ENCODE data around the gene ANKH. TPM values are rescaled to one million over a fixed set of nuclear protein-coding genes. Genes with fewer than 3 reads are reported as not detected.

The ANKH gene
- polyA plus RNA-seq, 1 donor, result 85.6 TPM

GRCh38 chr5:14679595-14679994 lies 192.0 kb downstream of the ANKH start:
- DNase-seq, result no peak
- Histone ChIP-seq H3K27me3 (ENCODE audit: control insufficient read depth, insufficient read depth, low read length) (no peaks in the 10 kb centered on the region), H3K4me1 (ENCODE audit: control insufficient read depth, insufficient read depth, low read length) (no peaks in the 10 kb centered on the region), H3K4me3 (ENCODE audit: low read length) (no peak overlapping the region), H3K9me3 (ENCODE audit: control insufficient read depth, low read depth, low read length) (no peaks in the 10 kb centered on the region), H3K27ac (ENCODE audit: low read length) (no peak overlapping the region), H3K36me3 (ENCODE audit: control insufficient read depth, insufficient read depth, low read length) (peaks cover 61% of the 10 kb centered on the region)
- no CpG with 5 or more reads among the region's 1 CpG for WGBS (ENCODE audit: insufficient coverage, low lambda C conversion rate)

- H3K36me3 ChIP-seq (ENCODE audit: control insufficient read depth, insufficient read depth, low read length), result peaks cover 62% of the 10 kb centered on the region
These were observed 192.7 kb downstream of the ANKH start for GRCh38 chr5:14678773-14679334.

GRCh38 chr5:14676320-14676719 lies 195.3 kb downstream of the ANKH start:
- Histone ChIP-seq H3K4me3 (ENCODE audit: low read length) (no peak overlapping the region), H3K36me3 (ENCODE audit: control insufficient read depth, insufficient read depth, low read length) (peaks cover 43% of the 10 kb centered on the region), H3K4me1 (ENCODE audit: control insufficient read depth, insufficient read depth, low read length) (peaks cover 15% of the 10 kb centered on the region), H3K27me3 (ENCODE audit: control insufficient read depth, insufficient read depth, low read length) (no peaks in the 10 kb centered on the region), H3K9me3 (ENCODE audit: control insufficient read depth, low read depth, low read length) (no peaks in the 10 kb centered on the region), H3K27ac (ENCODE audit: low read length) (no peak overlapping the region)
- no CpG with 5 or more reads among the region's 3 CpGs for WGBS (ENCODE audit: insufficient coverage, low lambda C conversion rate)
- DNase-seq, result peak in 1 of 2 donors; percentile 25

More at GRCh38 chr5:14678773-14679334, 192.7 kb downstream of the ANKH start:
- Histone ChIP-seq H3K27ac (ENCODE audit: low read length) (no peak overlapping the region), H3K4me3 (ENCODE audit: low read length) (no peak overlapping the region), H3K27me3 (ENCODE audit: control insufficient read depth, insufficient read depth, low read length) (no peaks in the 10 kb centered on the region), H3K4me1 (ENCODE audit: control insufficient read depth, insufficient read depth, low read length) (no peaks in the 10 kb centered on the region), H3K9me3 (ENCODE audit: control insufficient read depth, low read depth, low read length) (no peaks in the 10 kb centered on the region)
- DNase-seq, result no peak
- WGBS (ENCODE audit: insufficient coverage, low lambda C conversion rate), result no CpG with 5 or more reads among the region's 5 CpGs

GRCh38 chr5:14675865-14676300 lies 195.7 kb downstream of the ANKH start:
- Histone ChIP-seq H3K9me3 (ENCODE audit: control insufficient read depth, low read depth, low read length) (no peaks in the 10 kb centered on the region), H3K36me3 (ENCODE audit: control insufficient read depth, insufficient read depth, low read length) (peaks cover 40% of the 10 kb centered on the region), H3K4me3 (ENCODE audit: low read length) (no peak overlapping the region), H3K4me1 (ENCODE audit: control insufficient read depth, insufficient read depth, low read length) (peaks cover 15% of the 10 kb centered on the region), H3K27me3 (ENCODE audit: control insufficient read depth, insufficient read depth, low read length) (no peaks in the 10 kb centered on the region), H3K27ac (ENCODE audit: low read length) (no peak overlapping the region)
- WGBS (ENCODE audit: insufficient coverage, low lambda C conversion rate), result no CpG with 5 or more reads among the region's 6 CpGs
- no peak for DNase-seq

GRCh38 chr5:14674983-14675854 lies 196.4 kb downstream of the ANKH start:
- WGBS (ENCODE audit: insufficient coverage, low lambda C conversion rate), result no CpG with 5 or more reads among the region's 8 CpGs
- Histone ChIP-seq H3K4me1 (ENCODE audit: control insufficient read depth, insufficient read depth, low read length) (peaks cover 15% of the 10 kb centered on the region), H3K4me3 (ENCODE audit: low read length) (no peak overlapping the region), H3K27me3 (ENCODE audit: control insufficient read depth, insufficient read depth, low read length) (no peaks in the 10 kb centered on the region), H3K27ac (ENCODE audit: low read length) (no peak overlapping the region), H3K9me3 (ENCODE audit: control insufficient read depth, low read depth, low read length) (no peaks in the 10 kb centered on the region), H3K36me3 (ENCODE audit: control insufficient read depth, insufficient read depth, low read length) (peaks cover 33% of the 10 kb centered on the region)
- DNase-seq, result no peak

- H3K9me3 ChIP-seq (ENCODE audit: control insufficient read depth, low read depth, low read length), result no peaks in the 10 kb centered on the region
- H3K4me1 ChIP-seq (ENCODE audit: control insufficient read depth, insufficient read depth, low read length), result peaks cover 16% of the 10 kb centered on the region
- DNase-seq, result no peak
- no peak overlapping the region for H3K4me3 ChIP-seq (ENCODE audit: low read length)
- no peaks in the 10 kb centered on the region for H3K27me3 ChIP-seq (ENCODE audit: control insufficient read depth, insufficient read depth, low read length)
- H3K27ac ChIP-seq (ENCODE audit: low read length), result no peak overlapping the region
- peaks cover 23% of the 10 kb centered on the region for H3K36me3 ChIP-seq (ENCODE audit: control insufficient read depth, insufficient read depth, low read length)
- 90% methylated on average over 3 of the region's 3 CpGs for WGBS (ENCODE audit: insufficient coverage, low lambda C conversion rate)
These were observed 198.1 kb downstream of the ANKH start for GRCh38 chr5:14673443-14673842.

- WGBS (ENCODE audit: insufficient coverage, low lambda C conversion rate), result 40% methylated on average over 1 of the region's 9 CpGs
- no peaks in the 10 kb centered on the region for H3K27me3 ChIP-seq (ENCODE audit: control insufficient read depth, insufficient read depth, low read length)
- peaks cover 22% of the 10 kb centered on the region for H3K4me1 ChIP-seq (ENCODE audit: control insufficient read depth, insufficient read depth, low read length)
- peak overlapping the region; percentile 44 for H3K27ac ChIP-seq (ENCODE audit: low read length)
- no peak overlapping the region for H3K4me3 ChIP-seq (ENCODE audit: low read length)
- H3K9me3 ChIP-seq (ENCODE audit: control insufficient read depth, low read depth, low read length), result no peaks in the 10 kb centered on the region
- DNase-seq, result peak in 1 of 2 donors; percentile 21
- peaks cover 17% of the 10 kb centered on the region for H3K36me3 ChIP-seq (ENCODE audit: control insufficient read depth, insufficient read depth, low read length)
These were observed 198.8 kb downstream of the ANKH start for GRCh38 chr5:14672484-14673394.

GRCh38 chr5:14672082-14672481 lies 199.5 kb downstream of the ANKH start:
- Histone ChIP-seq H3K4me3 (ENCODE audit: low read length) (no peak overlapping the region), H3K27me3 (ENCODE audit: control insufficient read depth, insufficient read depth, low read length) (no peaks in the 10 kb centered on the region), H3K36me3 (ENCODE audit: control insufficient read depth, insufficient read depth, low read length) (peaks cover 17% of the 10 kb centered on the region), H3K4me1 (ENCODE audit: control insufficient read depth, insufficient read depth, low read length) (peaks cover 22% of the 10 kb centered on the region), H3K27ac (ENCODE audit: low read length) (no peak overlapping the region), H3K9me3 (ENCODE audit: control insufficient read depth, low read depth, low read length) (no peaks in the 10 kb centered on the region)
- DNase-seq, result no peak
- WGBS (ENCODE audit: insufficient coverage, low lambda C conversion rate), result no CpG with 5 or more reads among the region's 4 CpGs

- no peak overlapping the region for H3K4me3 ChIP-seq (ENCODE audit: low read length)
- no peak overlapping the region for H3K27ac ChIP-seq (ENCODE audit: low read length)
- DNase-seq, result no peak
- peaks cover 13% of the 10 kb centered on the region for H3K36me3 ChIP-seq (ENCODE audit: control insufficient read depth, insufficient read depth, low read length)
- no peaks in the 10 kb centered on the region for H3K27me3 ChIP-seq (ENCODE audit: control insufficient read depth, insufficient read depth, low read length)
- 71% methylated on average over 1 of the region's 2 CpGs for whole genome bisulfite sequencing (ENCODE audit: insufficient coverage, low lambda C conversion rate)
- no peaks in the 10 kb centered on the region for H3K9me3 ChIP-seq (ENCODE audit: control insufficient read depth, low read depth, low read length)
- H3K4me1 ChIP-seq (ENCODE audit: control insufficient read depth, insufficient read depth, low read length), result peaks cover 26% of the 10 kb centered on the region
These were observed 200.2 kb downstream of the ANKH start for GRCh38 chr5:14671414-14671813.

- DNase-seq, result no peak
- Histone ChIP-seq H3K9me3 (ENCODE audit: control insufficient read depth, low read depth, low read length) (no peaks in the 10 kb centered on the region), H3K4me1 (ENCODE audit: control insufficient read depth, insufficient read depth, low read length) (peaks cover 35% of the 10 kb centered on the region), H3K27me3 (ENCODE audit: control insufficient read depth, insufficient read depth, low read length) (no peaks in the 10 kb centered on the region), H3K27ac (ENCODE audit: low read length) (no peak overlapping the region), H3K4me3 (ENCODE audit: low read length) (no peak overlapping the region), H3K36me3 (ENCODE audit: control insufficient read depth, insufficient read depth, low read length) (peaks cover 11% of the 10 kb centered on the region)
- WGBS (ENCODE audit: insufficient coverage, low lambda C conversion rate), result 60% methylated on average over 1 of the region's 1 CpG
These were observed 201.6 kb downstream of the ANKH start for GRCh38 chr5:14669975-14670374.
